NCI-H2081 treated with DMSO at 0.1 percent for 48 hours (cell line): ENCODE results near the gene FTL.
A peak's percentile ranks its signal among the peaks of the same experiment; 100 is the strongest.

Experiments
- DNase-seq: peaks from one replicate; lab custom pipeline; 2025; lab: John Stamatoyannopoulos, UW

The FTL gene

GRCh38 chr19:48992581-48993174 lies 27.6 kb downstream of the FTL start:
- no peak for DNase-seq

DNA sequence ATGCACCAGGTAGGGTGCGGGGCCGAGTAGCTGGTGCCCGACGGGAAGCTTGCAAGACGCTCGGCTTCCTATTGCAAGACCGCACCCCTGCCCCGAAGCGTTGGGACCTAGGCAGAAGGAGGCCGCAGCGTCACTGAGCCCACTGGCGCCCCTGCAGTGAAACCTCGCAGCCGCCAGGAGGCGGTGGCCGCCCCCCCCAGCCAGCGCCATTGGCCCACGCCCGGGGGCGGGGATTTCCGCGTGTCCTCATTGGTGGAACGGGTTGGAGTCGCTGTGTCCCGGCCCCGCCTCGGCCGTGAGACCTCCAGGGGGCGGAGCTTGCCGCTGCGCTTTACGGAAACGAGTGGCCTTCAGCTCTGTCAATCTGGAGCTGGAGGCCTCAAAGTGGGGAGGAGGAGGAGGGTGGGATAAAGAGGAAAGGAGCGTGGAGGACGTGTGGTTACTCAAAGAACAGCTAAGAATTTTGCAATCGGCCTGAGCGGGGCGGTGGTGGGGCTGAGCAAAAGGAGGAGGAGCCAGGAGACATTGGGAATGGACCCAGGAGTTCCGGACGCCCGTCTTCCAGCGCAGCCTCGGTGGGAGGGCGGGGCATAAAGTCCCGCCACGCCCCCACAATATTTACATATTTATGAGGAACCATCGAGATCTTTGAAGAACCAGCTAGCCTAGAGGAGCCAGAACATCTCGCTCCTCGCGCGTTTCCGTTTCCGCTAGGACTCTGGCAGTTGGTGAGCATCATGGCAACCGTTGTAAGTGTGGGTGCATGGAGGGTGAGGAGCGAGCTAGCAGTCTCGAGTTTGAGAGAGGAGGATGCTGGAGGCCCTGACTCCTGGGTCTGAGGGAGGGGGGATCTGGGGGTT lies 28.3 kb downstream of the FTL start, which contains the start of the genes GYS1 and RUVBL2:
Gene GYS1, minus strand, starts transcription at position 135 of the 860 bp plus-strand sequence. CDS start 197 bp downstream, outside the sequence.
Gene RUVBL2, plus strand, starts transcription at position 713 of the 860 bp plus-strand sequence. Its CDS starts 25 bp downstream, at position 738.
- peak; percentile 95 for DNase-seq

DNA sequence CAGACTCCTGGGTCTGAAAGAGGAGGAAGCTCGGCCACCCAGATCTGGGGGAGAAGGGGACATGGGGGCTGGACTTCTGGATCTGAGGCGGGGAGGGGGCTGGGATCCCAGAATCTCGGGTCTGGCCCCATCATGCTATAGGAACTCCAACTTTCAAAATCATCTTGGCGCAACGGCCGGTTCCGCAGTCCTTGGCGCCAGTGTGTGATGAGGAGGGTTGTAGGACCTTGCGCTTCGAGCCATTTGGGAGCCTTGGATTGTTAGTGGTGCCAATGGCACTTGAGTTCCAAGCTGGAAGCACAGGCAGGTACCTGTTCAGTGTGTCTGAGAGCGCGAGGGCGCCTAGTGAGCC lies 28.9 kb downstream of the FTL start:
- DNase-seq = no peak

DNA sequence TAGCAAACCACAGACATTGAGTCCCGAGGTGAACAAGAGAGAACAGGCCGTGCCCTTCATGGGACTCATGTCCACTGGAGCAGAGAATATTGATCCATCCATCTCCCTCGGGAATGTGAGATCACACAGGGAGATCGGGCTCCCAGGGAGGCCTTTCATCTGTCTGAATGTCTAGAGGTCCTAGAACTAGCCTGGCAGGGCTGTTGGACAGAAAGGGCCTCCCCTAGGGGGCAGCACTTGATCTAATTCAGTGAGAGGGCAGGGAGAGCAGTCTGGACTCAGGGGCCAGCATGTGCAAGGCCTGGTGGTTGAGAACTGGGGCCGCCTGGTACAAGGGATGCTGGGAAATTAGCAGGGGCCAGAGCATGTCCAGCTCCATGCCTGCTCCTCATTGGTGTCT lies 32.9 kb downstream of the FTL start:
- no peak for DNase-seq

- DNase-seq = no peak
These were observed 34.6 kb downstream of the FTL start for GRCh38 chr19:48999481-49000325.

GRCh38 chr19:49004133-49004532 lies 39.0 kb downstream of the FTL start:
- no peak for DNase-seq

- DNase-seq = no peak
These were observed 40.0 kb downstream of the FTL start for GRCh38 chr19:49004964-49005614.

GRCh38 chr19:49006905-49007304 lies 41.8 kb downstream of the FTL start:
- no peak for DNase-seq

DNA sequence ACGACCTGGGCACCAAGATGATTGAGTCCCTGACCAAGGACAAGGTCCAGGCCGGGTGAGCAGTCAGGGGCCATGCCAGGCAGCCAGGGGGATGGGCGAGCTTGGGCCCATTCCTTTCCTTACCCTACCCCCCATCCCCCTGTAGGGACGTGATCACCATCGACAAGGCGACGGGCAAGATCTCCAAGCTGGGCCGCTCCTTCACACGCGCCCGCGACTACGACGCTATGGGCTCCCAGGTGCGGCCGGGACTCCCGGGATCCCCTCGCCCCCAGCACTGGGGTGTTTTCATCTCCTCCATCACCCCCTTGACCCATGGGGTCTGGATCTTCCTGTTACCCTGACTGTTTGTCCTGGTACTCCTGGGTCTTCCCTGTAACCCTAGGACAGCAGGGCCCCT lies 44.7 kb downstream of the FTL start:
- DNase-seq = no peak

GRCh38 chr19:49010453-49010852 lies 45.3 kb downstream of the FTL start:
- DNase-seq = no peak

DNA sequence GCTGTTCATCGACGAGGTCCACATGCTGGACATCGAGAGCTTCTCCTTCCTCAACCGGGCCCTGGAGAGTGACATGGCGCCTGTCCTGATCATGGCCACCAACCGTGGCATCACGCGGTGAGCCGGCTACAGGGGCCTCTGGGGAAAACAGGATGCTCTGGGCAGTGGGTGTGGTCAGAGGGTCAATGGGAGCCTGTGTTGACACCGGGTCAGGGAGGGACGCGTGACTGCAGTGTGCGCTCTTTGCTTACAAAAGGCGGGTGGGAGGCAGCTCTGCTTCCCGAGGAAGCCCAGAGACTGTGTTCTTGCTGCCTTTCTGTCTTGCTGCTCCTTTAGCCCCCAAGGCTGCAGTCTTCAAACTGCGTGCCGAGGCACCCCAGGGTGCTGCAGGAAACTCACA lies 46.1 kb downstream of the FTL start:
- no peak for DNase-seq

GRCh38 chr19:49014123-49014869 lies 49.2 kb downstream of the FTL start:
- no peak for DNase-seq

GRCh38 chr19:49014870-49015255 lies 49.8 kb downstream of the FTL start:
- no peak for DNase-seq

DNA sequence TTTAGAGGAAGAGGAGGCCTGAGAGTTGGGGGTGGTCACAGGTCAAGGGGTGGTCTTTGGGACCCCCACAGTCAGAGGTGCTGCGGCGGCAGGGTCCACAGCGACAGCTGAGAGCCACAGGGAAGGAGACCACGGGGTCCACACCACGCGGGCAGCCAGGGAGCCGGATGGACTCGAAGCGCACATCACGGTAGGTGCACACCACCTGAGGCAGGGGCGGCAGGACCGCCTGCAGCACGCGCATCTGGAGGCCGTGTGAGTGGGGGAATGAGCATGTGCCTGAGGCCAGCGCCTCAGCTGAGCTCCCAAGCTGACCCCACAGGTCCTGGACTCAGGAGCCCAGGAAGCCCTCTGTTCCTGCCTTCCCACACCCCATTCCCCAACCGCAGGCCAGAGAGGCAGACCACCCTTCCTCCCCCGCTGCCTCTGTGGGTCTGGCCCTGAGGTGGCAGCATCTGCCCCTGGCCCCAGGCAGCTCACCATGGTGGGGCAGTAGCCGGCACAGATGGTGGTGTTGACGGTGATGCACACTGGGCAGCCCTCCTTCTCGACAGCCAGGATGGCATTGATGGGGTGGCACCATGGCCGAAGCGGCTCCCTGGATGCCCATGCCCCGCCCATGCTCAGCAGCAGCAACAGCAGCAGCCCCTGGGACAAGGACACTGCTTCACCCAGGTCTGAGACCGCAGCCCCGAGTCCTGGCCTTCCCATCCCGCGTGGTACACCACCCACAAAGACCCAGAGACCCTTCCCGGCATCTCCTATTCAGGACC lies 51.1 kb downstream of the FTL start:
- DNase-seq = no peak
